GM12872 (cell line): ENCODE data around the gene PROM2.

Experiments used
- CTCF ChIP-seq: IDR thresholded peaks from 3 replicates; pipeline ENCODE4 v1.5.1; 2011; ENCODE audit warnings: low read depth, mild to moderate bottlenecking, low read length, moderate library complexity; ENCODE audit not compliant: insufficient read depth

Gene PROM2

GRCh38 chr2:95238131-95238530 lies 36.1 kb upstream of the PROM2 start:
- no peak for TF ChIP-seq CTCF

- TF ChIP-seq CTCF: no peak
Measured at GRCh38 chr2:95240091-95240490, 34.2 kb upstream of the PROM2 start.

- no peak for TF ChIP-seq CTCF
Measured at GRCh38 chr2:95240556-95240955, 33.7 kb upstream of the PROM2 start.

- no peak for TF ChIP-seq CTCF
Measured at GRCh38 chr2:95258271-95258670, 16.0 kb upstream of the PROM2 start.

- no peak for TF ChIP-seq CTCF
Measured at GRCh38 chr2:95260028-95261023, 13.9 kb upstream of the PROM2 start.

- TF ChIP-seq CTCF: no peak
Measured at GRCh38 chr2:95261602-95262001, 12.6 kb upstream of the PROM2 start.

GRCh38 chr2:95262896-95263542 lies 11.2 kb upstream of the PROM2 start:
- no peak for TF ChIP-seq CTCF
